Colonic mucosa (tissue), 4 donors: Measurements from ENCODE around the gene KCTD6. TPM values are rescaled to one million over a fixed set of nuclear protein-coding genes. Genes with fewer than 3 reads are reported as not detected.

Source experiments
- DNase-seq: peaks from one replicate; pipeline ENCODE4 v3.0.0-alpha.2; 2020
- H3K27ac ChIP-seq: fragments of 200-600 bp; one replicate; pipeline ENCODE4 v1.8.0; 2021
- H3K27me3 ChIP-seq: fragments of 200-600 bp; one replicate; pipeline ENCODE4 v1.8.0; 2021
- H3K36me3 ChIP-seq: fragments of 200-600 bp; one replicate; pipeline ENCODE4 v1.8.0; 2021
- H3K4me1 ChIP-seq: fragments of 200-600 bp; one replicate; pipeline ENCODE4 v1.8.0; 2021; ENCODE audit warnings: mild to moderate bottlenecking
- H3K4me3 ChIP-seq: fragments of 200-600 bp; one replicate; pipeline ENCODE4 v1.8.0; 2021
- H3K9ac ChIP-seq, 2 donors: one replicate each; pipeline ENCODE4 v1.7.0; 2013; ENCODE audit warnings: control low read depth in 2 of 2, low read depth in 2 of 2, low read length in 2 of 2
- H3K9me3 ChIP-seq: fragments of 200-600 bp; one replicate; pipeline ENCODE4 v1.8.0; 2021
- CTCF ChIP-seq: fragments of 200-600 bp; IDR thresholded peaks from one replicate; pipeline ENCODE4 v1.8.0; 2022; ENCODE audit warnings: antibody characterized with exemption, mild to moderate bottlenecking
- intact Hi-C: fragments of 100-400 bp; cut with DNase I; formaldehyde crosslinking; loops from one replicate; pipeline ENCODE4 v1.14.1; 2022
- total RNA-seq, 2 donors: library from RNA; stranded (reverse); fragmentation: NEBNext Ultra II Directional in 1 of 2; extraction: Animal tissue kit (Norgen Biotek cat#: 25700) in 1 of 2; gene quantifications; one replicate each; pipeline ENCODE4 v1.2.1, GENCODE V29; 2021
- donor health status: healthy.
- donor health status: DM: no; HTN: no; CAD: no.
- donor health status: DM: no; HTN: no; CAD: no.

KCTD6 gene
- total RNA-seq, 2 donors from 2014 or later = 8.1 to 10.2 TPM

GRCh38 chr3:58487140-58487886, 4.6 kb upstream of the KCTD6 start:
- Histone ChIP-seq H3K9ac (no peak overlapping the region), H3K4me1 (no peaks in the 10 kb centered on the region), H3K27me3 (no peaks in the 10 kb centered on the region), H3K4me3 (no peak overlapping the region), H3K27ac (no peak overlapping the region), H3K9me3 (no peaks in the 10 kb centered on the region), H3K36me3 (no peaks in the 10 kb centered on the region)
- intact Hi-C loops = no loop called here
- no peak for DNase-seq
- TF ChIP-seq CTCF = no peak

DNA sequence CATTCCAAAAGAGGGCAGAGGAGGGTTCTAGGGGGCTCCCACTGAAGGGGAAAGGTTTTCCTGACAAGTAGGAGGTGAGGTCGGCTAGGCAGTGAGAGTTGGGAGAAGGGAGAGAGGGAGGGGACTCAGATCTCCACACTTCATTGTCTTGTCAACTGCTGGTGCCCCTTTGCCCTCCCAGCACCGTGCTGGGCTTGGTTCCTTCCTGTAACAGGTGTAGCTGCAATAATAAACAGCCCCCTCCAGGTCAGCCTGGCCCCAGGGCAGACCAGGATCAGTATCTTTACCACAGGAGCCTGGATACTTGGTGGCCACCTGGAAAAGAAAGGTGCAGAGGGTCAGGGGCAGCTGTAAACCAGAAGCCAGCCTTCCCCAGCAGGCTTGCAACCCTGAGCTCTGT, 2.9 kb upstream of the KCTD6 start:
- intact Hi-C loops = no loop called here
- DNase-seq = no peak

DNA sequence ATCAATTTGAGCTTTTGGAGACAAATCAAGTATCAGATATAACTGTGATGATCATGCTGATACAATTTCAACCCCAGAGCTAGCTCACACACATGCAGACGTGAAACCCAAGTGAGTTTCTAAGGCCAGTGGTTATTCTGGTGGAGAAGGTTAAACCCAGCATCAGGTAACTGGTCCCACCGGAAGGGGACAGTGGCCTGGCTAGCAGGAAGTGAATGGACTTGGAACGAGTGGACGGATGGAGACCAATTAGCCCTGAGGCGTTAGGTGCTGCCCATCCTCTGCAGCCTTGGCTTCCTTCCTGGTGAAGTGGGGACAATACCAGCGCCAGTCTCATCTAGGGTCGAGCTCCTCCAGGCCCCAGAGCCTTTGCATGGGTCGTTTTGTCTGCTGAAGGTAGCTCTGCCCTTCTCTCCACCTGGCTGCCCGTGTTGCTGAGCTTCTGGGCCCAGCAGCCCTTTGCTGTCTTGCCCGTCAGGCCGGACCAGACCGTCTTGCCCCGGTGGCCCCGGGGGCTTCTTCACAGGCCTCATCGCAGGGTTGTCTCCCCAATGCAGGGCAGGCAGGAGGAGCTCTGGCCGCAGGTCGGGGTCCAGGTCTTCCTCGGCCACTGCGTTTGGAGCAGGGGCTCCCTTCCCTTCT, 915 bp upstream of the KCTD6 start:
- H3K4me3 ChIP-seq = peak overlapping the region; percentile 39
- H3K4me1 ChIP-seq = peaks cover 7% of the 10 kb centered on the region
- peak; percentile 38 for DNase-seq
- no peak for TF ChIP-seq CTCF
- intact Hi-C loops = loop anchor here (5.0 kb wide), 1 partner anchor 59 kb away; the partner anchor contains the start of gene PDHB
- peak overlapping the region; percentile 53 to 64 for H3K9ac ChIP-seq
- H3K36me3 ChIP-seq = no peaks in the 10 kb centered on the region
- no peaks in the 10 kb centered on the region for H3K27me3 ChIP-seq
- no peaks in the 10 kb centered on the region for H3K9me3 ChIP-seq
- peak overlapping the region; percentile 55 for H3K27ac ChIP-seq

More for the DNA sequence above, 2.9 kb upstream of the KCTD6 start:
- Histone ChIP-seq H3K27me3 (no peaks in the 10 kb centered on the region), H3K9me3 (no peaks in the 10 kb centered on the region), H3K4me1 (peaks cover 7% of the 10 kb centered on the region), H3K27ac (no peak overlapping the region), H3K36me3 (no peaks in the 10 kb centered on the region), H3K9ac (no peak overlapping the region), H3K4me3 (no peak overlapping the region)
- no peak for TF ChIP-seq CTCF

- peak overlapping the region; percentile 75 for H3K4me3 ChIP-seq
- intact Hi-C loops = loop anchor here (5.0 kb wide), 1 partner anchor 60 kb away; the partner anchor contains the start of gene PDHB
- H3K9me3 ChIP-seq = no peaks in the 10 kb centered on the region
- H3K9ac ChIP-seq = peak overlapping the region; percentile 78 to 80
- H3K36me3 ChIP-seq = no peaks in the 10 kb centered on the region
- no peak for TF ChIP-seq CTCF
- no peaks in the 10 kb centered on the region for H3K27me3 ChIP-seq
- peak overlapping the region; percentile 38 for H3K27ac ChIP-seq
- DNase-seq = peak; percentile 36
- peaks cover 7% of the 10 kb centered on the region for H3K4me1 ChIP-seq
Observed at GRCh38 chr3:58492494-58492905, 604 bp downstream of the KCTD6 start.

- Histone ChIP-seq H3K9me3 (no peaks in the 10 kb centered on the region), H3K36me3 (no peaks in the 10 kb centered on the region), H3K4me3 (no peak overlapping the region), H3K4me1 (peaks cover 7% of the 10 kb centered on the region), H3K27me3 (no peaks in the 10 kb centered on the region), H3K9ac (no peak overlapping the region), H3K27ac (no peak overlapping the region)
- intact Hi-C loops = loop anchor here (5.0 kb wide), 1 partner anchor 62 kb away; the partner anchor contains the start of gene PDHB
- DNase-seq = no peak
- TF ChIP-seq CTCF = no peak
Observed at GRCh38 chr3:58494107-58494506, 2.2 kb downstream of the KCTD6 start.
